Measurements from ENCODE around the gene MKNK2.
"Not testable (repeated sequence)": the region's sequence is repeated elsewhere in the genome, so short reads cannot be mapped to it uniquely, and the experiment has no call there.

Gene MKNK2

GRCh38 chr19:2087621-2088100 lies 36.6 kb upstream of the MKNK2 start:
- H3K9me3 Mint-ChIP-seq = no peaks in the 10 kb centered on the region
- H3K4me3 Mint-ChIP-seq = peak overlapping the region; percentile 95
- ATAC-seq (replicated peaks; ENCODE audit: extremely low read depth, poor library complexity, severe bottlenecking) (peak; percentile 22), DNase-seq (ENCODE audit: low spot score in 2 of 2) (no peak)
- peaks cover 41% of the 10 kb centered on the region for H3K36me3 Mint-ChIP-seq (ENCODE audit: insufficient read depth)
- H3K4me1 Mint-ChIP-seq = peaks cover 63% of the 10 kb centered on the region
- no peaks in the 10 kb centered on the region for H3K27me3 Mint-ChIP-seq
- H3K27ac Mint-ChIP-seq (ENCODE audit: low read depth) = peak overlapping the region; percentile 98

- Mint-ChIP-seq H3K4me3 (peak overlapping the region; percentile 95), H3K27ac (ENCODE audit: low read depth) (peak overlapping the region; percentile 98), H3K4me1 (peaks cover 70% of the 10 kb centered on the region), H3K36me3 (ENCODE audit: insufficient read depth) (peaks cover 44% of the 10 kb centered on the region)
- not testable (repeated sequence) for H3K27me3 Mint-ChIP-seq; H3K9me3 Mint-ChIP-seq; ATAC-seq (replicated peaks; ENCODE audit: extremely low read depth, poor library complexity, severe bottlenecking); DNase-seq (ENCODE audit: low spot score in 2 of 2)
These were observed 35.9 kb upstream of the MKNK2 start for GRCh38 chr19:2086695-2087620.

- H3K4me1 Mint-ChIP-seq = peaks cover 75% of the 10 kb centered on the region
- DNase-seq (ENCODE audit: low spot score in 2 of 2) (peak; percentile 81 to 95), ATAC-seq (replicated peaks; ENCODE audit: extremely low read depth, poor library complexity, severe bottlenecking) (peak; percentile 66)
- peak overlapping the region; percentile 98 for H3K27ac Mint-ChIP-seq (ENCODE audit: low read depth)
- H3K36me3 Mint-ChIP-seq (ENCODE audit: insufficient read depth) = peaks cover 59% of the 10 kb centered on the region
- H3K4me3 Mint-ChIP-seq = peak overlapping the region; percentile 95
- no peaks in the 10 kb centered on the region for H3K9me3 Mint-ChIP-seq
- H3K27me3 Mint-ChIP-seq = no peaks in the 10 kb centered on the region
These were observed 34.1 kb upstream of the MKNK2 start for GRCh38 chr19:2084993-2085720.

- peak; percentile 31 for ATAC-seq (replicated peaks; ENCODE audit: extremely low read depth, poor library complexity, severe bottlenecking)
- H3K4me3 Mint-ChIP-seq = peak overlapping the region; percentile 95
- peaks cover 71% of the 10 kb centered on the region for H3K4me1 Mint-ChIP-seq
- no peaks in the 10 kb centered on the region for H3K27me3 Mint-ChIP-seq
- peak in 1 of 2 donors; percentile 73 for DNase-seq (ENCODE audit: low spot score in 2 of 2)
- no peaks in the 10 kb centered on the region for H3K9me3 Mint-ChIP-seq
- peak overlapping the region; percentile 98 for H3K27ac Mint-ChIP-seq (ENCODE audit: low read depth)
- peaks cover 73% of the 10 kb centered on the region for H3K36me3 Mint-ChIP-seq (ENCODE audit: insufficient read depth)
These were observed 32.3 kb upstream of the MKNK2 start for GRCh38 chr19:2083174-2083854.

DNA sequence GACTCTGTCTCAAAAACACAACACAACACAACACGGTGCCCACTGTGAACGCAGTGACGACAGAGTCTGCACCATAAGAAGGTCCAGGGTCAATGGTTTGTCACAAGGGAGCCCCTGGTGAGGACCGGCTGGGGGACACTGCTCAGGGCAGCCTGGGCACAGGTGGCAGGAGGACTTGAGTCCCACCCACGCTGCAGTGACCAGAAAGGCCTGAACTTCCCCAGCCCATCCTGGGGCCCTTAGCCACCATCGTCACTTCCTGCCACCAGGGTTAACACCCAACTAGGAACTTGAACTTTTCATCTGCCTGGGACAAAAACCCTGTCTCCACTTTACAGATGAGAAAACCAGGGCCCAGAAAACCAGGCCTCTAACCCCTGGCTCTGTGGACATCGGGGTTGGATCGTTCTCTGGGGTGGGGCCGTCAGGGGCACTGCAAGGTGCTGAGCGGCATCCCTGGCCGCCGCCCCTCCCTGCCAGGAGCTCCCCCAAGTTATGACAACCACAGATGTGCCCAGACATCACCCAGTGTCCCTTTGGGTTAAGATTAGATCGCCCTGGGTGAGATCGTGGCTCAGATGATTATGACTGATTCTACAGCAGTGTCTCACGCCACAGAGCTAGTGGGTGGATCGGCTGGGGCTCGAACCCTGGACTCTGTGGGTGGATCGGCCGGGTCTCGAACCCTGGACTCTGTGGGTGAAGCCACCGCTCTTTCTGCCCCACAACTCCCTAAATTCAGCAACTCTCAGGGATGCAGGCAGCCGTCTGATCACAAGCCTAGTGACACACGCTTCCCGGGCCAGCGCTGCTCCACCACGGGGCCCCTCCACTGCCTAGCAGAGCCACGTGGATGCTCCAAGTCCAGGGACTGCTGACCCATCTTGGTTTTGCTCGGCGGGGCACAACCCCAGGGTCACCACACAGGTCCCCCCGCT lies 31.1 kb upstream of the MKNK2 start:
- DNase-seq (ENCODE audit: low spot score in 2 of 2) (peak; percentile 44 to 72), ATAC-seq (replicated peaks; ENCODE audit: extremely low read depth, poor library complexity, severe bottlenecking) (peak; percentile 52)
- H3K4me1 Mint-ChIP-seq = peaks cover 59% of the 10 kb centered on the region
- H3K27me3 Mint-ChIP-seq = no peaks in the 10 kb centered on the region
- H3K4me3 Mint-ChIP-seq = peak overlapping the region; percentile 95
- H3K27ac Mint-ChIP-seq (ENCODE audit: low read depth) = peak overlapping the region; percentile 98
- no peaks in the 10 kb centered on the region for H3K9me3 Mint-ChIP-seq
- peaks cover 85% of the 10 kb centered on the region for H3K36me3 Mint-ChIP-seq (ENCODE audit: insufficient read depth)

GRCh38 chr19:2080336-2080988 lies 29.4 kb upstream of the MKNK2 start:
- H3K27ac Mint-ChIP-seq (ENCODE audit: low read depth) = peak overlapping the region; percentile 98
- no peaks in the 10 kb centered on the region for H3K27me3 Mint-ChIP-seq
- H3K36me3 Mint-ChIP-seq (ENCODE audit: insufficient read depth) = peaks cover 96% of the 10 kb centered on the region
- peak overlapping the region; percentile 95 for H3K4me3 Mint-ChIP-seq
- ATAC-seq (replicated peaks; ENCODE audit: extremely low read depth, poor library complexity, severe bottlenecking) (no peak), DNase-seq (ENCODE audit: low spot score in 2 of 2) (no peak)
- peaks cover 49% of the 10 kb centered on the region for H3K4me1 Mint-ChIP-seq
- no peaks in the 10 kb centered on the region for H3K9me3 Mint-ChIP-seq

DNA sequence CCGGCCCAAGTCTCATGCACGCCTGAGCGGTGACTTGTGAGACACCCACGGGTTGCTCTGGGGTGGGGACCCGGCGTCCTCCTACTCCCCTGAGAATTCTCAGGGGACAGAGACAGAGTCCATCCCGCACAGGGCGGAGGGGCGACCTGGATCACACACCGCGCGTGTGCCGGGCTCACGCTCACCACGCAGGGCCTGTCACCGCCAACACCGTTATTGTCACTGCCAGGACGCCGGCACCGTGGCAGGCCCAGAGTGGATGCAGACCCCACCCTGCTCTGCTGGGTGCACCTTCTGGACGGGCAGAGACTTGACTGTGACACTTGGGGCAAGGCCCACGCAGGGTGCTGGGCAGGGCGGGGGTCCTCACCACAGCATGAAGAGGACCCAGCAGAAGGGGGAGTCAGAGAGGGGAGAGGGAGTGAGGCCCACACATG lies 28.8 kb upstream of the MKNK2 start:
- ATAC-seq (replicated peaks; ENCODE audit: extremely low read depth, poor library complexity, severe bottlenecking) (no peak), DNase-seq (ENCODE audit: low spot score in 2 of 2) (no peak)
- no peaks in the 10 kb centered on the region for H3K27me3 Mint-ChIP-seq
- H3K9me3 Mint-ChIP-seq = no peaks in the 10 kb centered on the region
- H3K4me3 Mint-ChIP-seq = peak overlapping the region; percentile 95
- H3K36me3 Mint-ChIP-seq (ENCODE audit: insufficient read depth) = peaks cover 94% of the 10 kb centered on the region
- H3K27ac Mint-ChIP-seq (ENCODE audit: low read depth) = peak overlapping the region; percentile 98
- peaks cover 44% of the 10 kb centered on the region for H3K4me1 Mint-ChIP-seq

DNA sequence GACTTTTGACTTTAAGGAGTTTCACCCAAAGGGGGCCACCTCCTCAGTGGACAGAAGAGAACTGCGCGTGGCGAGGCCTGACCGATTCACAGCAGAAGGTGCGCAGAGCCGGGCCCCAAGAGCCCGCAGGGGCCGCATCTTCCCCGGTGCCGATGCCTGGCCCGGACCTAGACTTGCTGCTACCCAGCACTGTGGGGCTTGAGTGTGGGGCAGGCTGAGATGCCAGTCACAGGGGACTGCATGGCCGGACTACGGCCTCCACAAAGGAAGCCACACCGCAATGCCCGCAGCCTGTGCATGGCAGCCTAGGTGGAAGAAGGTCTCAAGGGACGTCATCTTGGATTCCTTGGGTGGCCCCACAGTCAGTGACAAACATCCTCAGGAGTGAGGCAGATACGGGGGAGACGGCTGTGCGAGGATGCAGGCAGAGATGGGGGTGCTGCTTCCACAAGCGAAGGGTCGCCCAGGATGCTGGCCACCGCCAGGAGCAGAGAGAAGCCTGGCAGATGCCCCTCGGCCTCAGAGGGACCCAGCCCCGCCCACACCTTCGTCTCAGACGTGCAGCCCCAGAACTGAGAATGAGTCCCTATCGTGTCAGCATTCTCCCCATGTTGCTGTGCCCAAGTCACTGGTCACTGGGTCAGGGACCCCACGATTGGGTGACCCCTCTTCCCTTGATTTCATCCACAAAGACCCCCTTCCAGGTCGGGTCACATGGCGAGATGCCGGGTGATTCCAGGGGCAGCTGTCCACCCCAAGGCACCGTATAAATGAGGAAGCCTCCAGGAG lies 28.2 kb upstream of the MKNK2 start:
- no peak for ATAC-seq (replicated peaks; ENCODE audit: extremely low read depth, poor library complexity, severe bottlenecking)
- H3K27ac Mint-ChIP-seq (ENCODE audit: low read depth) = no peak overlapping the region

DNA sequence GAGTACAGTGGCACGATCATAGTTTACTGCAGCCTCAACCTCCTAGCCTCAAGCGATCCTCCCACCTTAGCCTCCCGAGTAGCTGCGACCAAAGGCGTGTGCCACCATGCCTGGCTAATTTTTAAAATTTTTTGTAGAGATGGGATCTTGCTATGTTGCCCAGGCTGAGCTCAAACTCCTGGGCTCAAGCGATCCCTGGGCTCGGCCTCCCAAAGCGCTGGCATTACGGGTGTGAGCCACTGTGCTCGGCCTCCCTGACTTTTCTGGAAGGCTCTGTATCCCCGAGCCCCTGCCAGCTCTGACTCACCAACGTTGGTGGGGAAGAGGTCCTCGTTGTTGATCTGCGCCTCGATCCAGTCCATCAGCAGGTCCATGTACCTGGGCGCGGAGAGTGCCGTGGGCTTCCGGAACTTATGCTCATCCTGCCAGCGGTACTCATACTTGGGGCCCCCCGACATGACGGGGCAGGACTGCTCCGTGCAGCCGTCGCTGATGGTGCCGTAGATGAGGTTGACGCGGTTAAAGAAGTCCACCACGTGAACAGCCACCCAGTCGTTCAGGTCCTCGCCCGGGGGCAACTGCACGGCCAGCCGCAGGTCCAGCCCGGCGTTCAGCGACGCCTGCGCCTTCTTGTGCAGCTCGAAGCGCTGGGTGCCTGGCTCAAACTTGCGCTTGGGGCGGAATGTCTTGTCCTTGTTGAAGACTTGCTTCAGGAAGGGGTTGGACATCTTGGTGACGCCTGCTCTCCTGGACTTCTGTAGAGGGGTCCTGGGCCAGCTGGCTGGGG lies 27.0 kb upstream of the MKNK2 start:
- DNase-seq (ENCODE audit: low spot score in 2 of 2) (no peak), ATAC-seq (replicated peaks; ENCODE audit: extremely low read depth, poor library complexity, severe bottlenecking) (no peak)
- Mint-ChIP-seq H3K4me3 (peak overlapping the region; percentile 95), H3K27me3 (no peaks in the 10 kb centered on the region), H3K36me3 (ENCODE audit: insufficient read depth) (peaks cover 95% of the 10 kb centered on the region), H3K9me3 (no peaks in the 10 kb centered on the region), H3K27ac (ENCODE audit: low read depth) (peak overlapping the region; percentile 57), H3K4me1 (peaks cover 46% of the 10 kb centered on the region)

More for the DNA sequence above, 28.2 kb upstream of the MKNK2 start:
- H3K9me3 Mint-ChIP-seq = no peaks in the 10 kb centered on the region
- DNase-seq (ENCODE audit: low spot score in 2 of 2) = no peak
- peaks cover 94% of the 10 kb centered on the region for H3K36me3 Mint-ChIP-seq (ENCODE audit: insufficient read depth)
- peaks cover 47% of the 10 kb centered on the region for H3K4me1 Mint-ChIP-seq
- peak overlapping the region; percentile 95 for H3K4me3 Mint-ChIP-seq
- H3K27me3 Mint-ChIP-seq = no peaks in the 10 kb centered on the region

DNA sequence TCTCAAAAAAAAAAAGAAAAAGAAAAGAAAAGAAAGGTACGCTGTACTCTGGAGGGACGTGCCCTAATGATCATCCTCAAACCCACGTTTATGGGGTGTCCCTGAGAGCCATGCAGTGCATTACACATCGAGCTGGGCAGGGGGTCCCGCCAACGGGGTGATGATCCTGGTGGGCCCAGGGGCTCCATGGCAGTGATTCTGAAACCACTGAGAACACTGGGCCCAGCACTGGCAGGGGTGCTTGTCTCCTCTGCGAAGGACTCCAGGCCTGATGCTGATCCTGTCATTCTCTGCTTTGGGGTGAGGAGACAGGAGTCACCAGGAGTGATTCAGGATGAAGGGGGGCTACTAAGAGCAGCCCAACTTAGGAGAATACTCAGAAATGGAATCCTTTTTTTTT lies 26.4 kb upstream of the MKNK2 start:
- ATAC-seq (replicated peaks; ENCODE audit: extremely low read depth, poor library complexity, severe bottlenecking) (no peak), DNase-seq (ENCODE audit: low spot score in 2 of 2) (no peak)
- no peak overlapping the region for H3K4me3 Mint-ChIP-seq
- H3K4me1 Mint-ChIP-seq = peaks cover 46% of the 10 kb centered on the region
- no peaks in the 10 kb centered on the region for H3K9me3 Mint-ChIP-seq
- H3K27me3 Mint-ChIP-seq = no peaks in the 10 kb centered on the region
- peaks cover 94% of the 10 kb centered on the region for H3K36me3 Mint-ChIP-seq (ENCODE audit: insufficient read depth)
- peak overlapping the region; percentile 57 for H3K27ac Mint-ChIP-seq (ENCODE audit: low read depth)

All from central memory CD8-positive, alpha-beta T cell (primary cell).